WTC11 (cell line): ENCODE data around the gene NFATC1. TPM values are rescaled to one million over a fixed set of nuclear protein-coding genes. Genes with fewer than 3 reads are reported as not detected.

Source experiments
- ATAC-seq: fragments of 200-7000 bp; cut with Tn5 transposase; 2 replicates; pipeline ENCODE4 v1.10.0; 2021; ENCODE audit warnings: mild to moderate bottlenecking, moderate library complexity
- CTCF ChIA-PET: fragments of 300-600 bp; sonication (Branson Sonifier 250); formaldehyde crosslinking; loops from one replicate; lab custom pipeline; 2021; ENCODE audit warnings: antibody characterized with exemption; lab: Charles Lee
- POLR2A ChIA-PET: fragments of 350-600 bp; sonication (Branson Sonifier 250); formaldehyde crosslinking; loops from one replicate; lab custom pipeline; 2021; ENCODE audit warnings: antibody characterized with exemption; lab: Charles Lee
- DNase-seq: peaks from one replicate; pipeline ENCODE4 v3.0.0; 2021; ENCODE audit warnings: low spot score
- H3K27ac Mint-ChIP-seq: 2 replicates; pipeline ENCODE4 v1.8.0; 2021; ENCODE audit warnings: mixed read lengths
- H3K27me3 Mint-ChIP-seq: 2 replicates; pipeline ENCODE4 v1.8.0; 2021; ENCODE audit warnings: low read depth, mild to moderate bottlenecking, moderate library complexity, mixed read lengths
- H3K36me3 Mint-ChIP-seq: 2 replicates; pipeline ENCODE4 v1.8.0; 2021; ENCODE audit warnings: mixed read lengths
- H3K4me1 Mint-ChIP-seq: 2 replicates; pipeline ENCODE4 v1.8.0; 2022; ENCODE audit warnings: mixed read lengths
- H3K4me3 Mint-ChIP-seq: 2 replicates; pipeline ENCODE4 v1.8.0; 2021; ENCODE audit warnings: mild to moderate bottlenecking, moderate library complexity, mixed read lengths
- H3K9me3 Mint-ChIP-seq: 2 replicates; pipeline ENCODE4 v1.8.0; 2021; ENCODE audit warnings: mixed read lengths
- ATF3 ChIP-seq: sonication (generic); formaldehyde crosslinking; conservative IDR thresholded peaks from 2 replicates; pipeline ENCODE4 v1.8.1; 2022; ENCODE audit warnings: mild to moderate bottlenecking, missing genetic modification reagents
- CBFB ChIP-seq: sonication (generic); formaldehyde crosslinking; IDR thresholded peaks from 2 replicates; pipeline ENCODE4 v1.8.1; 2022; ENCODE audit warnings: mild to moderate bottlenecking, low read depth, missing genetic modification reagents
- CREM ChIP-seq: sonication (generic); formaldehyde crosslinking; IDR thresholded peaks from 2 replicates; pipeline ENCODE4 v1.8.1; 2022; ENCODE audit warnings: mild to moderate bottlenecking, missing genetic modification reagents, moderate library complexity
- ETV6 ChIP-seq: sonication (generic); formaldehyde crosslinking; IDR thresholded peaks from 2 replicates; pipeline ENCODE4 v1.8.1; 2022; ENCODE audit warnings: mild to moderate bottlenecking, missing genetic modification reagents
- GABPB1 ChIP-seq: sonication (generic); formaldehyde crosslinking; IDR thresholded peaks from 2 replicates; pipeline ENCODE4 v1.8.1; 2023; ENCODE audit warnings: mild to moderate bottlenecking, missing genetic modification reagents
- GTF2I ChIP-seq: fragments of 250-450 bp; sonication (Bioruptor Pico); conservative IDR thresholded peaks from 2 replicates; pipeline ENCODE4 v1.4.0; 2021; ENCODE audit warnings: mild to moderate bottlenecking
- HMGA2 ChIP-seq: fragments of 250-450 bp; sonication (Bioruptor Pico); IDR thresholded peaks from 2 replicates; pipeline ENCODE4 v1.4.0; 2021; ENCODE audit warnings: mild to moderate bottlenecking, moderate library complexity
- NR1H2 ChIP-seq: sonication (generic); formaldehyde crosslinking; IDR thresholded peaks from 2 replicates; pipeline ENCODE4 v1.9.0; 2021; ENCODE audit warnings: mild to moderate bottlenecking, moderate library complexity, missing genetic modification reagents
- RORB ChIP-seq: fragments of 250-450 bp; sonication (Bioruptor Pico); IDR thresholded peaks from 2 replicates; pipeline ENCODE4 v1.9.0; 2021; ENCODE audit warnings: mild to moderate bottlenecking
- STAT6 ChIP-seq: sonication (generic); formaldehyde crosslinking; conservative IDR thresholded peaks from 2 replicates; pipeline ENCODE4 v1.8.1; 2023; ENCODE audit warnings: mild to moderate bottlenecking, low read depth, missing genetic modification reagents, moderate library complexity
- TP53 ChIP-seq: sonication (generic); formaldehyde crosslinking; IDR thresholded peaks from 2 replicates; pipeline ENCODE4 v1.8.1; 2023; ENCODE audit warnings: mild to moderate bottlenecking, missing genetic modification reagents
- ZNF121 ChIP-seq: sonication (generic); formaldehyde crosslinking; IDR thresholded peaks from 2 replicates; pipeline ENCODE4 v1.8.0; 2023; ENCODE audit warnings: missing genetic modification reagents
- ZNF219 ChIP-seq: sonication (generic); formaldehyde crosslinking; IDR thresholded peaks from 2 replicates; pipeline ENCODE4 v1.8.0; 2023; ENCODE audit warnings: missing genetic modification reagents, mild to moderate bottlenecking, borderline replicate concordance
- ZNF232 ChIP-seq: sonication (generic); formaldehyde crosslinking; IDR thresholded peaks from 2 replicates; pipeline ENCODE4 v1.8.0; 2022; ENCODE audit warnings: mild to moderate bottlenecking, missing genetic modification reagents
- ZNF263 ChIP-seq: sonication (generic); formaldehyde crosslinking; IDR thresholded peaks from 2 replicates; pipeline ENCODE4 v1.8.1; 2022; ENCODE audit warnings: low read depth, mild to moderate bottlenecking, moderate library complexity, missing genetic modification reagents
- ZNF396 ChIP-seq: fragments of 250-450 bp; sonication (Bioruptor Pico); IDR thresholded peaks from 2 replicates; pipeline ENCODE4 v1.8.0; 2021; ENCODE audit warnings: mild to moderate bottlenecking, moderate library complexity, borderline replicate concordance
- ZNF423 ChIP-seq: fragments of 250-450 bp; sonication (Bioruptor Pico); IDR thresholded peaks from 2 replicates; pipeline ENCODE4 v2.1.2; 2022; ENCODE audit warnings: mild to moderate bottlenecking, moderate library complexity
- total RNA-seq: library from RNA; stranded (reverse); gene quantifications from 3 replicates; pipeline ENCODE4 v1.2.3, GENCODE V29; 2021
- TF ChIP-seq, protein P1 (sequence below): sonication (generic); formaldehyde crosslinking; IDR thresholded peaks from 2 replicates; pipeline ENCODE4 v1.8.1; 2023; ENCODE audit warnings: mild to moderate bottlenecking, missing genetic modification reagents
- TF ChIP-seq, protein P2 (sequence below): sonication (generic); formaldehyde crosslinking; IDR thresholded peaks from 2 replicates; pipeline ENCODE4 v1.8.1; 2022; ENCODE audit warnings: mild to moderate bottlenecking, missing genetic modification reagents, moderate library complexity, borderline replicate concordance
- TF ChIP-seq, protein P3 (sequence below): sonication (generic); formaldehyde crosslinking; IDR thresholded peaks from 2 replicates; pipeline ENCODE4 v1.8.1; 2023; ENCODE audit warnings: mild to moderate bottlenecking, missing genetic modification reagents
- TF ChIP-seq, protein P4 (sequence below): sonication (generic); formaldehyde crosslinking; IDR thresholded peaks from 2 replicates; pipeline ENCODE4 v1.8.1; 2022; ENCODE audit warnings: missing genetic modification reagents, borderline replicate concordance
- TF ChIP-seq, protein P5 (sequence below): sonication (generic); formaldehyde crosslinking; IDR thresholded peaks from 2 replicates; pipeline ENCODE4 v1.8.0; 2022; ENCODE audit warnings: mild to moderate bottlenecking, missing genetic modification reagents

The NFATC1 gene
- total RNA-seq, 1 experiment from 2014 or later = 20.2 TPM

- Mint-ChIP-seq H3K4me3 (no peak overlapping the region), H3K4me1 (peaks cover 46% of the 10 kb centered on the region), H3K9me3 (no peaks in the 10 kb centered on the region), H3K27me3 (peaks cover 25% of the 10 kb centered on the region), H3K27ac (no peak overlapping the region), H3K36me3 (no peaks in the 10 kb centered on the region; the same call in 1 of the 2 replicates)
- DNase-seq (no peak), ATAC-seq (no peak)
- ChIA-PET CTCF (no interaction called here), POLR2A (no interaction called here)
- no peak for TF ChIP-seq CREM (CRISPR knock-in tag)
- TF ChIP-seq, protein P1, sequence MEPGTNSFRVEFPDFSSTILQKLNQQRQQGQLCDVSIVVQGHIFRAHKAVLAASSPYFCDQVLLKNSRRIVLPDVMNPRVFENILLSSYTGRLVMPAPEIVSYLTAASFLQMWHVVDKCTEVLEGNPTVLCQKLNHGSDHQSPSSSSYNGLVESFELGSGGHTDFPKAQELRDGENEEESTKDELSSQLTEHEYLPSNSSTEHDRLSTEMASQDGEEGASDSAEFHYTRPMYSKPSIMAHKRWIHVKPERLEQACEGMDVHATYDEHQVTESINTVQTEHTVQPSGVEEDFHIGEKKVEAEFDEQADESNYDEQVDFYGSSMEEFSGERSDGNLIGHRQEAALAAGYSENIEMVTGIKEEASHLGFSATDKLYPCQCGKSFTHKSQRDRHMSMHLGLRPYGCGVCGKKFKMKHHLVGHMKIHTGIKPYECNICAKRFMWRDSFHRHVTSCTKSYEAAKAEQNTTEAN (CRISPR knock-in tag) = no peak
- no peak for TF ChIP-seq ETV6 (CRISPR knock-in tag)
- TF ChIP-seq, protein P2, sequence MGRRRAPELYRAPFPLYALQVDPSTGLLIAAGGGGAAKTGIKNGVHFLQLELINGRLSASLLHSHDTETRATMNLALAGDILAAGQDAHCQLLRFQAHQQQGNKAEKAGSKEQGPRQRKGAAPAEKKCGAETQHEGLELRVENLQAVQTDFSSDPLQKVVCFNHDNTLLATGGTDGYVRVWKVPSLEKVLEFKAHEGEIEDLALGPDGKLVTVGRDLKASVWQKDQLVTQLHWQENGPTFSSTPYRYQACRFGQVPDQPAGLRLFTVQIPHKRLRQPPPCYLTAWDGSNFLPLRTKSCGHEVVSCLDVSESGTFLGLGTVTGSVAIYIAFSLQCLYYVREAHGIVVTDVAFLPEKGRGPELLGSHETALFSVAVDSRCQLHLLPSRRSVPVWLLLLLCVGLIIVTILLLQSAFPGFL (CRISPR knock-in tag) = no peak
- TF ChIP-seq GTF2I (CRISPR knock-in tag) = no peak
- TF ChIP-seq GABPB1 (CRISPR knock-in tag) = no peak
- TF ChIP-seq, protein P3, sequence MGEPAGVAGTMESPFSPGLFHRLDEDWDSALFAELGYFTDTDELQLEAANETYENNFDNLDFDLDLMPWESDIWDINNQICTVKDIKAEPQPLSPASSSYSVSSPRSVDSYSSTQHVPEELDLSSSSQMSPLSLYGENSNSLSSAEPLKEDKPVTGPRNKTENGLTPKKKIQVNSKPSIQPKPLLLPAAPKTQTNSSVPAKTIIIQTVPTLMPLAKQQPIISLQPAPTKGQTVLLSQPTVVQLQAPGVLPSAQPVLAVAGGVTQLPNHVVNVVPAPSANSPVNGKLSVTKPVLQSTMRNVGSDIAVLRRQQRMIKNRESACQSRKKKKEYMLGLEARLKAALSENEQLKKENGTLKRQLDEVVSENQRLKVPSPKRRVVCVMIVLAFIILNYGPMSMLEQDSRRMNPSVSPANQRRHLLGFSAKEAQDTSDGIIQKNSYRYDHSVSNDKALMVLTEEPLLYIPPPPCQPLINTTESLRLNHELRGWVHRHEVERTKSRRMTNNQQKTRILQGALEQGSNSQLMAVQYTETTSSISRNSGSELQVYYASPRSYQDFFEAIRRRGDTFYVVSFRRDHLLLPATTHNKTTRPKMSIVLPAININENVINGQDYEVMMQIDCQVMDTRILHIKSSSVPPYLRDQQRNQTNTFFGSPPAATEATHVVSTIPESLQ (CRISPR knock-in tag) = no peak
- no peak for TF ChIP-seq CBFB (CRISPR knock-in tag)
- no peak for TF ChIP-seq ZNF263 (CRISPR knock-in tag)
- TF ChIP-seq ZNF121 (CRISPR knock-in tag) = no peak
- no peak for TF ChIP-seq ZNF219 (CRISPR knock-in tag)
- TF ChIP-seq RORB (CRISPR knock-in tag) = no peak
- TF ChIP-seq ATF3 (CRISPR knock-in tag) = no peak
- TF ChIP-seq NR1H2 = no peak
- TF ChIP-seq TP53 (CRISPR knock-in tag) = no peak
- TF ChIP-seq ZNF396 = no peak
- no peak for TF ChIP-seq ZNF232 (CRISPR knock-in tag)
Measured at GRCh38 chr18:79402209-79402576, 6.5 kb downstream of the NFATC1 start.

- H3K27me3 Mint-ChIP-seq = peaks cover 15% of the 10 kb centered on the region
Measured at GRCh38 chr18:79402977-79403722, 7.4 kb downstream of the NFATC1 start.

More at GRCh38 chr18:79402977-79403722, 7.4 kb downstream of the NFATC1 start:
- ATAC-seq (peak; percentile 14; the same call in 1 of the 2 replicates), DNase-seq (no peak)
- CTCF ChIA-PET = interaction anchor here (0.7 to 1.0 kb wide), 3 partner anchors 10 to 210 kb away, joined by 3 to 4 read pairs (median 3); no protein-coding TSS in a partner anchor
- POLR2A ChIA-PET = no interaction called here
- Mint-ChIP-seq H3K4me1 (peaks cover 51% of the 10 kb centered on the region), H3K36me3 (no peaks in the 10 kb centered on the region; the same call in 1 of the 2 replicates), H3K27ac (peak overlapping the region; percentile 10; the same call in 1 of the 2 replicates), H3K9me3 (no peaks in the 10 kb centered on the region), H3K4me3 (no peak overlapping the region)
- no peak for TF ChIP-seq HMGA2 (CRISPR knock-in tag)
- TF ChIP-seq, protein P4, sequence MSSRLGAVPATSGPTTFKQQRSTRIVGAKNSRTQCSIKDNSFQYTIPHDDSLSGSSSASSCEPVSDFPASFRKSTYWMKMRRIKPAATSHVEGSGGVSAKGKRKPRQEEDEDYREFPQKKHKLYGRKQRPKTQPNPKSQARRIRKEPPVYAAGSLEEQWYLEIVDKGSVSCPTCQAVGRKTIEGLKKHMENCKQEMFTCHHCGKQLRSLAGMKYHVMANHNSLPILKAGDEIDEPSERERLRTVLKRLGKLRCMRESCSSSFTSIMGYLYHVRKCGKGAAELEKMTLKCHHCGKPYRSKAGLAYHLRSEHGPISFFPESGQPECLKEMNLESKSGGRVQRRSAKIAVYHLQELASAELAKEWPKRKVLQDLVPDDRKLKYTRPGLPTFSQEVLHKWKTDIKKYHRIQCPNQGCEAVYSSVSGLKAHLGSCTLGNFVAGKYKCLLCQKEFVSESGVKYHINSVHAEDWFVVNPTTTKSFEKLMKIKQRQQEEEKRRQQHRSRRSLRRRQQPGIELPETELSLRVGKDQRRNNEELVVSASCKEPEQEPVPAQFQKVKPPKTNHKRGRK (CRISPR knock-in tag) = no peak
- no peak for TF ChIP-seq STAT6 (CRISPR knock-in tag)
- TF ChIP-seq, protein P5, sequence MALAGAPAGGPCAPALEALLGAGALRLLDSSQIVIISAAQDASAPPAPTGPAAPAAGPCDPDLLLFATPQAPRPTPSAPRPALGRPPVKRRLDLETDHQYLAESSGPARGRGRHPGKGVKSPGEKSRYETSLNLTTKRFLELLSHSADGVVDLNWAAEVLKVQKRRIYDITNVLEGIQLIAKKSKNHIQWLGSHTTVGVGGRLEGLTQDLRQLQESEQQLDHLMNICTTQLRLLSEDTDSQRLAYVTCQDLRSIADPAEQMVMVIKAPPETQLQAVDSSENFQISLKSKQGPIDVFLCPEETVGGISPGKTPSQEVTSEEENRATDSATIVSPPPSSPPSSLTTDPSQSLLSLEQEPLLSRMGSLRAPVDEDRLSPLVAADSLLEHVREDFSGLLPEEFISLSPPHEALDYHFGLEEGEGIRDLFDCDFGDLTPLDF = no peak
- TF ChIP-seq ZNF423 (CRISPR knock-in tag) = no peak
